ENCODE measurements around the gene SEC14L5. TPM values are rescaled to one million over a fixed set of nuclear protein-coding genes. Genes with fewer than 3 reads are reported as not detected.

SEC14L5 gene
- total and polyA plus RNA-seq, 2 experiments from 2014 or later, result 2.6 to 5.9 TPM

- Mint-ChIP-seq H3K9me3 (no peaks in the 10 kb centered on the region), H3K27me3 (ENCODE audit: insufficient read depth, low read depth, poor library complexity) (peaks cover 3% of the 10 kb centered on the region), H3K27ac (no peak overlapping the region), H3K4me1 (no peaks in the 10 kb centered on the region), H3K36me3 (ENCODE audit: low read depth) (no peaks in the 10 kb centered on the region; the same call in 2 of the 3 replicates), H3K4me3 (no peak overlapping the region)
- H3K79me2 ChIP-seq (replicated peaks; ENCODE audit: insufficient read depth), result no peaks in the 10 kb centered on the region
- ATAC-seq, result no peak
- no peak for DNase-seq (ENCODE audit: low spot score)
- H3F3A ChIP-seq (replicated peaks; ENCODE audit: low read depth), result no peaks in the 10 kb centered on the region
- no peaks in the 10 kb centered on the region for H4K20me1 ChIP-seq (replicated peaks; ENCODE audit: insufficient read depth)
- H3K27ac ChIP-seq (ENCODE audit: low read depth), result no peak overlapping the region
- H3K27me3 ChIP-seq (ENCODE audit: insufficient read depth), result no peaks in the 10 kb centered on the region
- H2AFZ ChIP-seq, result no peak overlapping the region
- TF ChIP-seq CTCF (conservative IDR thresholded peaks at IDR 0.05; ENCODE audit: low read depth in 2 of 2), result no peak
- no peak for TF ChIP-seq ZNF462 (CRISPR knock-in tag; IDR thresholded peaks at IDR 0.05)
- TF ChIP-seq ZNF114 (CRISPR knock-in tag; IDR thresholded peaks at IDR 0.05), result no peak
- TF ChIP-seq, protein P1, sequence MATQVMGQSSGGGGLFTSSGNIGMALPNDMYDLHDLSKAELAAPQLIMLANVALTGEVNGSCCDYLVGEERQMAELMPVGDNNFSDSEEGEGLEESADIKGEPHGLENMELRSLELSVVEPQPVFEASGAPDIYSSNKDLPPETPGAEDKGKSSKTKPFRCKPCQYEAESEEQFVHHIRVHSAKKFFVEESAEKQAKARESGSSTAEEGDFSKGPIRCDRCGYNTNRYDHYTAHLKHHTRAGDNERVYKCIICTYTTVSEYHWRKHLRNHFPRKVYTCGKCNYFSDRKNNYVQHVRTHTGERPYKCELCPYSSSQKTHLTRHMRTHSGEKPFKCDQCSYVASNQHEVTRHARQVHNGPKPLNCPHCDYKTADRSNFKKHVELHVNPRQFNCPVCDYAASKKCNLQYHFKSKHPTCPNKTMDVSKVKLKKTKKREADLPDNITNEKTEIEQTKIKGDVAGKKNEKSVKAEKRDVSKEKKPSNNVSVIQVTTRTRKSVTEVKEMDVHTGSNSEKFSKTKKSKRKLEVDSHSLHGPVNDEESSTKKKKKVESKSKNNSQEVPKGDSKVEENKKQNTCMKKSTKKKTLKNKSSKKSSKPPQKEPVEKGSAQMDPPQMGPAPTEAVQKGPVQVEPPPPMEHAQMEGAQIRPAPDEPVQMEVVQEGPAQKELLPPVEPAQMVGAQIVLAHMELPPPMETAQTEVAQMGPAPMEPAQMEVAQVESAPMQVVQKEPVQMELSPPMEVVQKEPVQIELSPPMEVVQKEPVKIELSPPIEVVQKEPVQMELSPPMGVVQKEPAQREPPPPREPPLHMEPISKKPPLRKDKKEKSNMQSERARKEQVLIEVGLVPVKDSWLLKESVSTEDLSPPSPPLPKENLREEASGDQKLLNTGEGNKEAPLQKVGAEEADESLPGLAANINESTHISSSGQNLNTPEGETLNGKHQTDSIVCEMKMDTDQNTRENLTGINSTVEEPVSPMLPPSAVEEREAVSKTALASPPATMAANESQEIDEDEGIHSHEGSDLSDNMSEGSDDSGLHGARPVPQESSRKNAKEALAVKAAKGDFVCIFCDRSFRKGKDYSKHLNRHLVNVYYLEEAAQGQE (IDR thresholded peaks at IDR 0.05; ENCODE audit: unreplicated experiment), result no peak
- TF ChIP-seq ETS1 (IDR thresholded peaks at IDR 0.05), result no peak
- TF ChIP-seq JUNB (IDR thresholded peaks at IDR 0.05; ENCODE audit: unreplicated experiment), result no peak
- no peak for TF ChIP-seq EZH2 (IDR thresholded peaks at IDR 0.05; ENCODE audit: low read depth, unreplicated experiment)
- TF ChIP-seq CREB1 (CRISPR knock-in tag; IDR thresholded peaks at IDR 0.05; ENCODE audit: low read depth), result no peak
- no peak for TF ChIP-seq NANOG (IDR thresholded peaks at IDR 0.05; ENCODE audit: borderline replicate concordance)
- no peak for TF ChIP-seq STAT1 (IDR thresholded peaks at IDR 0.05; ENCODE audit: unreplicated experiment)
- no peak overlapping the region for H3K4me3 ChIP-seq
- no peaks in the 10 kb centered on the region for H3K36me3 ChIP-seq (ENCODE audit: insufficient read depth)
- H3K9me2 ChIP-seq (ENCODE audit: insufficient read depth), result no peaks in the 10 kb centered on the region
- H3K4me2 ChIP-seq, result no peak overlapping the region
- H3K4me1 ChIP-seq (ENCODE audit: insufficient read depth), result no peaks in the 10 kb centered on the region
Observed at GRCh38 chr16:5016967-5017677, 59.0 kb downstream of the SEC14L5 start.
